HFF-Myc (cell line): Measurements from ENCODE around the gene GAS1.

ENCODE experiments used
- DNase-seq: peaks from one replicate; pipeline ENCODE4 v3.0.0-alpha.2; 2011; ENCODE audit warnings: low read depth; ENCODE audit errors: extremely low read depth
- H3K4me3 ChIP-seq: replicated peaks from 2 replicates; pipeline ENCODE4 v1.5.1; 2011; ENCODE audit warnings: low read depth, mild to moderate bottlenecking, control low read depth, low read length
- CTCF ChIP-seq: IDR thresholded peaks from 2 replicates; pipeline ENCODE4 v1.5.1; 2012; ENCODE audit warnings: mild to moderate bottlenecking, low read depth, low read length, control low read depth; ENCODE audit errors: missing control alignments

The GAS1 gene

GRCh38 chr9:86902176-86902575 lies 45.1 kb downstream of the GAS1 start:
- no peak overlapping the region for H3K4me3 ChIP-seq
- DNase-seq: no peak
- TF ChIP-seq CTCF: no peak

- no peak for TF ChIP-seq CTCF
- H3K4me3 ChIP-seq: no peak overlapping the region
- DNase-seq: no peak
Observed at GRCh38 chr9:86901511-86901910, 45.8 kb downstream of the GAS1 start.
